Measurements from ENCODE around the gene PAQR6. TPM values are rescaled to one million over a fixed set of nuclear protein-coding genes. Genes with fewer than 3 reads are reported as not detected.

PAQR6 gene
- total and polyA plus RNA-seq, 8 donors = 0.43 to 4.3 (median 2.0) TPM; not detected in 2

DNA sequence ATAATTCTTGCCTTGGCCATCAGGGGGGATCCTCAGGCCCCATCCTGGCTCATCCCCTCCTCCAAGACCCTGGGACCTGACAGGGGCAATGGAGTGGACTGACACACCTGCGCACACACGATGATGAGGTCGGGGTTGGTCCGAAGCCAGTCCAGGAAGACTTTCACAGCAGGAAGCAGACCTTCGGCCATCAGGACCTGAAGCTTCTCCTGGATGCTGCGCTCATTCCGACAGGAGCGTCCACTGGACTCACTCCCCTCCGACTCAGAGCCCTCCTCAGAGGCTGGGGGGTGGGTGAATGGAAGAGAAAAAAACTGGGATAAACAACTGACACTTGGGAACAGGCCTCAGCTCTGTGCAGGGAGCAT, 15.4 kb upstream of the PAQR6 start:
- Histone ChIP-seq H3K4me1 (no peaks in the 10 kb centered on the region), H3K27me3 (no peaks in the 10 kb centered on the region), H3K27ac (no peak overlapping the region), H3K9me3 (no peaks in the 10 kb centered on the region), H3K4me3 (no peak overlapping the region), H3K36me3 (peaks cover 87 to 100% (median 100%) of the 10 kb centered on the region in 4 donors)
- WGBS, 5 donors = 82 to 92% (median 90%) methylated on average over 7 to 9 of the region's 9 CpGs
- TF ChIP-seq CTCF (IDR thresholded peaks at IDR 0.05) (no peak), POLR2A (IDR thresholded peaks at IDR 0.05) (no peak), EP300 (IDR thresholded peaks at IDR 0.05) (no peak)
- intact Hi-C loops (cut with DNase I; ENCODE audit: low total_unique reads) = no loop called here
- DNase-seq = no peak

- intact Hi-C loops (cut with DNase I; ENCODE audit: low total_unique reads) = no loop called here
- Histone ChIP-seq H3K9me3 (no peaks in the 10 kb centered on the region), H3K27me3 (no peaks in the 10 kb centered on the region), H3K4me3 (no peak overlapping the region), H3K36me3 (peaks cover 87 to 100% (median 100%) of the 10 kb centered on the region in 4 donors), H3K27ac (no peak overlapping the region), H3K4me1 (no peaks in the 10 kb centered on the region)
- DNase-seq = no peak
- TF ChIP-seq CTCF (IDR thresholded peaks at IDR 0.05) = no peak
- no peak for TF ChIP-seq EP300 (IDR thresholded peaks at IDR 0.05)
- TF ChIP-seq POLR2A (IDR thresholded peaks at IDR 0.05) = no peak
- no peak for TF ChIP-seq POLR2AphosphoS5 (IDR thresholded peaks at IDR 0.05)
- WGBS, 5 donors = 74 to 83% (median 82%) methylated on average over 9 of the region's 9 CpGs
These were observed 14.8 kb upstream of the PAQR6 start for GRCh38 chr1:156262461-156263287.

GRCh38 chr1:156260896-156261295, 13.0 kb upstream of the PAQR6 start:
- intact Hi-C loops (cut with DNase I; ENCODE audit: low total_unique reads) = no loop called here
- H3K4me3 ChIP-seq = no peak overlapping the region
- no peaks in the 10 kb centered on the region for H3K4me1 ChIP-seq
- H3K27me3 ChIP-seq = no peaks in the 10 kb centered on the region
- DNase-seq = no peak
- H3K36me3 ChIP-seq = peaks cover 83 to 100% (median 100%) of the 10 kb centered on the region in 4 donors
- 90 to 96% (median 93%) methylated on average over 2 of the region's 2 CpGs for WGBS, 5 donors
- no peak for TF ChIP-seq POLR2AphosphoS5 (IDR thresholded peaks at IDR 0.05)
- no peak for TF ChIP-seq POLR2A (IDR thresholded peaks at IDR 0.05)
- no peak for TF ChIP-seq EP300 (IDR thresholded peaks at IDR 0.05)
- no peak for TF ChIP-seq CTCF (IDR thresholded peaks at IDR 0.05)
- H3K27ac ChIP-seq = no peak overlapping the region
- no peaks in the 10 kb centered on the region for H3K9me3 ChIP-seq

- TF ChIP-seq CTCF (IDR thresholded peaks at IDR 0.05) = no peak
- no peak for TF ChIP-seq EP300 (IDR thresholded peaks at IDR 0.05)
- TF ChIP-seq POLR2AphosphoS5 (IDR thresholded peaks at IDR 0.05) = no peak
- no peak for TF ChIP-seq POLR2A (IDR thresholded peaks at IDR 0.05)
- intact Hi-C loops (cut with DNase I; ENCODE audit: low total_unique reads) = no loop called here
- peak in 1 of 2 donors; percentile 43 for DNase-seq
- 64 to 72% (median 65%) methylated on average over 3 of the region's 3 CpGs for WGBS, 5 donors
- Histone ChIP-seq H3K4me1 (no peaks in the 10 kb centered on the region), H3K4me3 (no peak overlapping the region), H3K9me3 (no peaks in the 10 kb centered on the region), H3K36me3 (peaks cover 75 to 100% (median 100%) of the 10 kb centered on the region in 4 donors), H3K27ac (no peak overlapping the region), H3K27me3 (no peaks in the 10 kb centered on the region)
These were observed 11.9 kb upstream of the PAQR6 start for GRCh38 chr1:156259805-156260204.

All from stomach (tissue), 9 donors.